GM12873 (cell line): Measurements from ENCODE around the gene SPEM2.

Experiments used
- TF ChIP-seq, protein P1 (sequence below): IDR thresholded peaks from 2 replicates; pipeline ENCODE4 v1.5.1; 2012; ENCODE audit warnings: low read depth, mild to moderate bottlenecking, moderate library complexity, low read length, control low read depth; ENCODE audit not compliant: insufficient read depth; ENCODE audit errors: missing control alignments

The SPEM2 gene

DNA sequence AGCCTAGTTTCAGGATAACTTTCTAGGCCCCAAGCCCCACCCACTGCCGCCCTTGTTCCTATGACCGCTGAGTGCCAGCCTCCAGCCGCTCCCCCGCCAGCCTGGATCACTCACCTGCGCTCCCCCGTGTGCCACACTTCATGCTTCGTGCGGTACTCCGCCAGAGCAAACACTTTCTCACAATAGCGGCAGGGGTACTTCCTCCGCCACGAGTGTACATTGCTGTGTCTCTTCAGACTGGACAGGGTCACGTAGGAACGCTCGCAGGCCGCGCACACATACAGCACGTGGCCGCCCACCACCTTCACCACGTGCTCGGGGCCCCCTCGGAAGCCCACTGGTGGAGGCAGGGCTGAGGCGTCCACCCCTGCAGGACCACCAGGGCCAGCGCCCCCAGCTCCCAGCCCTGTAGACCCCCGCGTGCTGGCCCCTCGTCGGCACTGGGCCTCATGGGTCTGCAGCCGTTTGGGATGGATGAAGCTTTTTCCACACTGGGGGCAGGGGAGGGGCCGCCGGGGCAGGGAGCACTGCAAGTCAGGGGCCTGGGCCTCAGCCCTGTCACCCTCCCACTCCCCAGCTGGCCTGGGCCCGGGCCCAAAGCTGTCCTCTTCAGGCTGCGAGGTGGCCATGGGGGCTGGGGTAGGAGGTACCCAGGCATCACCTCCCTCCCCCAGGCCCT lies 40.3 kb downstream of the SPEM2 start:
- TF ChIP-seq, protein P1, sequence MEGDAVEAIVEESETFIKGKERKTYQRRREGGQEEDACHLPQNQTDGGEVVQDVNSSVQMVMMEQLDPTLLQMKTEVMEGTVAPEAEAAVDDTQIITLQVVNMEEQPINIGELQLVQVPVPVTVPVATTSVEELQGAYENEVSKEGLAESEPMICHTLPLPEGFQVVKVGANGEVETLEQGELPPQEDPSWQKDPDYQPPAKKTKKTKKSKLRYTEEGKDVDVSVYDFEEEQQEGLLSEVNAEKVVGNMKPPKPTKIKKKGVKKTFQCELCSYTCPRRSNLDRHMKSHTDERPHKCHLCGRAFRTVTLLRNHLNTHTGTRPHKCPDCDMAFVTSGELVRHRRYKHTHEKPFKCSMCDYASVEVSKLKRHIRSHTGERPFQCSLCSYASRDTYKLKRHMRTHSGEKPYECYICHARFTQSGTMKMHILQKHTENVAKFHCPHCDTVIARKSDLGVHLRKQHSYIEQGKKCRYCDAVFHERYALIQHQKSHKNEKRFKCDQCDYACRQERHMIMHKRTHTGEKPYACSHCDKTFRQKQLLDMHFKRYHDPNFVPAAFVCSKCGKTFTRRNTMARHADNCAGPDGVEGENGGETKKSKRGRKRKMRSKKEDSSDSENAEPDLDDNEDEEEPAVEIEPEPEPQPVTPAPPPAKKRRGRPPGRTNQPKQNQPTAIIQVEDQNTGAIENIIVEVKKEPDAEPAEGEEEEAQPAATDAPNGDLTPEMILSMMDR, result no peak

DNA sequence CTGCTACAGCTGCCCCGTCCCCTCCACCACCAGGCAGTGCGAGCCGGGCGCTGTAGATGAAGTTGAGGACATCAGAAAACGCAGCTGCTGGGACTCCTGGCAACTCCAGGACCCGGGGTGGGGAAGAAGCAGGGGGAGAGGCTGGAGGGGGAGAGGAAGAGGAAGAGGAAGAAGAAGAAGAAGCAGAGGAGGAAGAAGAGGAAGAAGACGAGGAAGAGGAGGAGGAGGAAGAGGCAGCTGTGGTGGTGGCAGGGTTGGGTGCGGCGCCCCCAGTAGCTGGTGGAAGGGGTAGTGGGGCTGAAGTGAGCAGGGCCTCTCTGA lies 40.9 kb downstream of the SPEM2 start:
- TF ChIP-seq, protein P1, result no peak

DNA sequence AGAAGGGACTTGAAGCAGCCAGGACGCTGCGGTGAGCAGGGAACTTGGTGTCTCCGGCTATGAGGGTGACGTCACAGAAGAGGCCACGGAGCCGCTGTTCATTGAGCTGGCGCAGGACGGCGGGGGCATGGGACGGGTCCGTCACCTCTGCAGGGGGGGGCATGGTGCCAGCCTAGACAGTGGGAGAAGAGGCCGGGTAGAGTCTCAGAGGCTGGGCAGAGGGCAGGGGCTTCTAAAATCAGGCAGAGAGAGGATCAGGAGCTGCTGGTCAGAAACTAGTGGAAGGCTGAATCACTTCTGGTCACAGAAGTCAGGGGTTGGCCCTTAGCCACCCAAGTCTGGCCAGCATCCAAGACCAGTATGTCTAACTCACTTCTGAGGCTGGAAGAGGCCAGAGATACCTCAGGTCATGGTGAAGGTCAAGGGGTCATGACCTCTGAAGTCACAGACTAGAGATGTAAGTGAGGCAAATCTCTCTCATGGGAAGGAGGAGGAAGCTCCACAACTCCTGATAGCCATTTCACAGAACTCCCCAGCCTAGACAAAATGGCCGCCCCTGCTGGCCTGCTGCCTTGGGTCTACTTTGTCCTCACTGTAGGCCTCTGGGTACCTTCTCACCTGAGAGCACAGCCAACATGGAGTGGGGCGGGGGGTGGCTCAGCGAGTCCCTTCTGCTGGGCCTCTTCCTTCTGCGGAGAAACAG lies 41.4 kb downstream of the SPEM2 start:
- TF ChIP-seq, protein P1, result no peak

DNA sequence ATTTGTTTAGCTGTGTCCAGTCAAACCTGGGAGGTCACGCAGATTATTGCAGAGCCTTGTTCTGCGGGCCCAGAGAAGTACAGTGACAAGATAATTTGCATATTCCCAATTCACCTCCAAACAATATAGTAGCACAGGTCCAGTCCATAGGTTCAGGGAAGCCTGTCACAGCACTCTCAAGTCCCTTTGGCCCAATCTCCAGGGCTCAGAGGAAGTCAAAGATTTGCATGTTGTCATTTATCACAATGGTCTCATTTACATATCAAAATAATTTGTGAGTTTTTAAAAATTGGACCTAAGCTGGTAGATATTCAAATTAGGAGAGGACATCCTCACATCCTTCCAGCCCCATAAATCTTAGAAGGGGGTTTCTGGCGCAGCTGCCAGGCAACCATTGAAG lies 42.1 kb downstream of the SPEM2 start:
- TF ChIP-seq, protein P1, result no peak

DNA sequence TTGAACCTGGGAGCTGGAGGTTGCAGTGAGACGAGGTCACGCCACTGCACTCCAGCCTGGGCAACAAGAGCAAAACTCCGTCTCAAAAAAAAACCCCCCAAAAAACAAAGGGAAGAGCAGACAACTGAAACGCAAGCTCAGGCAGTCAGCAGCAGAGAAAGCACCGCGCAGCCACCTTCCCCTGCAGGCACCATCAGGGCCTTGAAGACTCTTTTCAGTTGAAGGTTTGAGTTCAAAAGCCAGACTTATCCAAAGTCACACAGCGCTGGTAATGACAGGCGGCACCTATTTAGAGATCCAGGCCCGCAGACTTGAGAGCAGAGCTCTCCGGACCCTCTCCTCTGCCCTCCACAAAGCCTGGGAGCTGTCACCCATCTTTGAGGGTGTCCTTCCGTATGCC lies 42.9 kb downstream of the SPEM2 start:
- TF ChIP-seq, protein P1, result no peak

DNA sequence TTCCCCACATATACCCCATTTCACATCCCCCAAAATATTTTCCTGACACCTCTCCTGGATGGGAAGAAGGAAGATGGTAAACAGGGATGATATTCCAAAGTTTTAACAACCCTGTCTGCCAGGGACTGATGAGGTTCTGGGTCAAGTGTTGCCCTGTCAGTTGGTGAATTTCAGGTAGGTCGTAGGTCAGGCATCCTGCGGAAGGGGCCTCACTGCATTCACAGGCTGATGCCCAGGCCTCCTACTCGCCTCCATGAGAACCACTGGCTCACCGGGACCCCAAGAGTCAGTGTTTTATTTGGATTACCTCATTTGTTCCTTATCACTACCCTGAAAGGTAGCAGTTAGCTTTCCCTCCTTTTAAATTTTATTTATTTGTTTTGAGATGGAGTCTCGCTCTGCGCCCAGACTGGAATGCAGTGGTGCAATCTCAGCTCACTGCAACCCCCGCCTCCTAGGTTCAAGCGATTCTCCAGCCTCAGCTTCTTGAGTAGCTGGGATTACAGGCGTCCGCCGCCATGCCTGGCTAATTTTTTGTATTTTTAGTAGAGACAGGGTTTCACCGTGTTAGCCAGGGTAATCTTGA lies 43.5 kb downstream of the SPEM2 start:
- TF ChIP-seq, protein P1, result no peak

DNA sequence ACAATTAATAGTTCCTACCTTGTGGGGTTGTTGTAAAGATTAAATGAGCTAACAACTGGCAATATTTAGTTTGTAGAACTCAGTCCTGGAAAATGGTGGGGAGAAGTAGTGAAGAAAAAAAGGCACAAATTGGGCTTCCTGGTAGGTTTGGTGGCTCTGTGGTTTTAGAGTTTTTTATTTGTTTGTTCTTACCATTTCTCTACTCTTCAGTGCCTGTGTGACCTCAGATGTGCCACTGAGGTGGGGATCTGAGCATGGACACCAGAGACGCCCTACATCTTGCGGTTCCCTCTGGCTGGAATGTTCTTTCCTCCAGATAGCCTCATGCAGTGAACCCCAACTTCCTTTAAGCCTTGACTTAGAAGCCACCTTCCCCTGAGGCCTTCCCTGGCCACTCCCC lies 46.3 kb downstream of the SPEM2 start:
- TF ChIP-seq, protein P1, result no peak
